Stimulated activated naive CD8-positive, alpha-beta T cell treated with anti-CD3 and anti-CD28 coated beads, Interleukin-15, Interleukin-2, amounts not matched to agents 100 ng/mL and 50 ng/mL, for 24 hours (primary cell): Measurements from ENCODE around the gene ATP6V0E1.
"Not testable (repeated sequence)": the region's sequence is repeated elsewhere in the genome, so short reads cannot be mapped to it uniquely, and the experiment has no call there.

Source experiments
- H3K27ac Mint-ChIP-seq: one replicate; pipeline ENCODE4 v1.8.0; 2021; ENCODE audit warnings: mild to moderate bottlenecking, mixed read lengths
- H3K27me3 Mint-ChIP-seq: one replicate; pipeline ENCODE4 v1.8.0; 2021; ENCODE audit warnings: mixed read lengths
- H3K36me3 Mint-ChIP-seq: one replicate; pipeline ENCODE4 v1.8.0; 2021; ENCODE audit warnings: low read depth, mixed read lengths
- H3K4me1 Mint-ChIP-seq: one replicate; pipeline ENCODE4 v1.8.0; 2021; ENCODE audit warnings: low read depth, mixed read lengths
- H3K4me3 Mint-ChIP-seq: one replicate; pipeline ENCODE4 v1.8.0; 2021; ENCODE audit warnings: mild to moderate bottlenecking, mixed read lengths
- H3K9me3 Mint-ChIP-seq: one replicate; pipeline ENCODE4 v1.8.0; 2021; ENCODE audit warnings: mixed read lengths

ATP6V0E1 gene

GRCh38 chr5:173028811-173029327, 45.3 kb downstream of the ATP6V0E1 start:
- peaks cover 13% of the 10 kb centered on the region for H3K36me3 Mint-ChIP-seq
- H3K27me3 Mint-ChIP-seq: no peaks in the 10 kb centered on the region
- H3K4me1 Mint-ChIP-seq: peaks cover 4% of the 10 kb centered on the region

DNA sequence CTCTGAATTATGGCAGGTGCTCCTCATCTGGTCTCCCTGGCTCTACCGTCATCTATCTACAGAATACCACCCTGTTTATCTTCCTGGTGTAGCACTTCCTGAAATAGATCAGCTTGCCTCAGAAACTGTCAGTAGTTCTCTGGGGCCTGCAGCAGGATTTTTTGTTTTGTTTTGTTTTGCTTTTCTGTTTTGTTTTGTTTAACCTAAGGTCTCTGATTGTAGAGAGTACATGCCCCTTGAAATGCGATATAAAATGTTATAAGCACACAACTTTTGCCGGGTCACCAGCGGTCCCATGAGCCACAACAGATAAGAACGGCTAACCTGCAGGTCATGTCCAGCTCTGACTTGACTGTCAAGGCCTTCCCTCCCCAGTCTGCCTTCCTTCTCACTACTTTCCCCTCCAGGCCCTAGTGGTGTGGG, 45.9 kb downstream of the ATP6V0E1 start:
- no peaks in the 10 kb centered on the region for H3K27me3 Mint-ChIP-seq
- no peak overlapping the region for H3K4me3 Mint-ChIP-seq
- no peaks in the 10 kb centered on the region for H3K9me3 Mint-ChIP-seq
- H3K36me3 Mint-ChIP-seq: peaks cover 16% of the 10 kb centered on the region
- no peak overlapping the region for H3K27ac Mint-ChIP-seq
- H3K4me1 Mint-ChIP-seq: peaks cover 10% of the 10 kb centered on the region

More at GRCh38 chr5:173028811-173029327, 45.3 kb downstream of the ATP6V0E1 start:
- Mint-ChIP-seq H3K9me3 (no peaks in the 10 kb centered on the region), H3K4me3 (no peak overlapping the region), H3K27ac (no peak overlapping the region)

DNA sequence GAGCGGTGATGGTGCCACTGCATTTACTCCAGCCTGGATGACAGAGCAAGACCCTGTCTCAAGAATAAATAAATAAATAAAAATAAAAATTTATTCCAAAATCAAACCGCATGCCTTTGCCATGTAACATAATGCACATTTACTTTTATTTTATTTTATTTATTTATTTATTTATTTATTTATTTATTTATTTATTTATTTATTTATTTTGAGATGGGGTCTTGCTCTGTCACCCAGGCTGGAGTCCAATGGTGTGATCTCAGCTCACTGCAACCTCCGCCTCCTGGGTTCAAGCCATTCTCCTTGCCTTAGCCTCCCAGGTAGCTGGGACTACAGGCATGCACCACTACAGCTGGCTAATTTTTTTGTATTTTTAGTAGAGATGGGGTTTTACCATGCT, 48.5 kb downstream of the ATP6V0E1 start:
- H3K27ac Mint-ChIP-seq: not testable (repeated sequence)

GRCh38 chr5:173032730-173033129, 49.2 kb downstream of the ATP6V0E1 start:
- no peak overlapping the region for H3K4me3 Mint-ChIP-seq
- no peak overlapping the region for H3K27ac Mint-ChIP-seq
- H3K9me3 Mint-ChIP-seq: no peaks in the 10 kb centered on the region
- peaks cover 31% of the 10 kb centered on the region for H3K36me3 Mint-ChIP-seq
- H3K27me3 Mint-ChIP-seq: no peaks in the 10 kb centered on the region
- peaks cover 42% of the 10 kb centered on the region for H3K4me1 Mint-ChIP-seq

More for the DNA sequence above, 48.5 kb downstream of the ATP6V0E1 start:
- Mint-ChIP-seq H3K4me1 (peaks cover 36% of the 10 kb centered on the region), H3K36me3 (peaks cover 28% of the 10 kb centered on the region)
- not testable (repeated sequence) for H3K27me3 Mint-ChIP-seq, H3K9me3 Mint-ChIP-seq, H3K4me3 Mint-ChIP-seq

GRCh38 chr5:173033923-173034322, 50.4 kb downstream of the ATP6V0E1 start:
- Mint-ChIP-seq H3K27ac (peak overlapping the region; percentile 77), H3K27me3 (no peaks in the 10 kb centered on the region), H3K4me3 (no peak overlapping the region), H3K9me3 (no peaks in the 10 kb centered on the region), H3K36me3 (peaks cover 31% of the 10 kb centered on the region), H3K4me1 (peaks cover 49% of the 10 kb centered on the region)

DNA sequence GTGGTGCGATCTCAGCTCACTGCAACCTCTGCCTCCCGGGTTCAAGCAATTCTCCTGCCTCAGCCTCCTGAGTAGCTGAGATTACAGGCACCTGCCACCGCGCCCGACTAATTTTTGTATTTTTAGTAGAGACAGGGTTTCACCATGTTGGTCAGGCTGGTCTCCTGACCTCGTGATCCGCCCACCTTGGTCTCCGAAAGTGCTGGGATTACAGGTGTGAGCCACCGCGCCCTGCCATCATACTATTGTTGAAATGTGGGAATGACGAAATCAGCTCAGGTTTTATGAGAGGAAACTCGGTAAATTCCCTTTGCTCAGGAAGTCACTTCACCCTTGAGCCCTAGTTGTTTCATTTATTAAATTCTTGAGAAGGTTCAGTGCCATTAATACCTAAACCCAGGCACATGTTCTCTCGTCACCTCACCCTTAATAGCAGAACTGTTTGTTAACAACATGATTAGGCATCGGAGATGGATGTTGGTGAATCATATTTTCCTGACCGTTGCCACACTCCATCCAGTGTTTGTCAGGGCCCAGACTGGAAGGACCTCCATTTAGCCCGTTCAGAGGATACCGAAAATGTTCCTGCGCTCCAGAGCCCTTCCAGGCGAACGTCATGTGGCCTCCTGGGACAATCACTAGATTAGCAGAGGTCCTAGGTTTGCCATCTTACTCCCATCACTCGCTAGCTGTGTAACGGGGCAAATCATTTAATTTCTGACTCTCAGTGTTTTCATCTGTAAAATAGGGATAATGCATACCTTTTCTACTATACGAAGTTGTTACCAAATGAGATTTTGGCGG, 52.5 kb downstream of the ATP6V0E1 start:
- Mint-ChIP-seq H3K27me3 (no peaks in the 10 kb centered on the region), H3K9me3 (no peaks in the 10 kb centered on the region), H3K4me1 (peaks cover 61% of the 10 kb centered on the region), H3K4me3 (peak overlapping the region; percentile 80), H3K27ac (peak overlapping the region; percentile 96), H3K36me3 (peaks cover 37% of the 10 kb centered on the region)

- no peak overlapping the region for H3K4me3 Mint-ChIP-seq
- H3K27me3 Mint-ChIP-seq: no peaks in the 10 kb centered on the region
- H3K9me3 Mint-ChIP-seq: no peaks in the 10 kb centered on the region
- peak overlapping the region; percentile 48 for H3K27ac Mint-ChIP-seq
- peaks cover 54% of the 10 kb centered on the region for H3K4me1 Mint-ChIP-seq
- peaks cover 35% of the 10 kb centered on the region for H3K36me3 Mint-ChIP-seq
Measured at GRCh38 chr5:173039188-173039587, 55.6 kb downstream of the ATP6V0E1 start.

- no peaks in the 10 kb centered on the region for H3K9me3 Mint-ChIP-seq
- no peaks in the 10 kb centered on the region for H3K27me3 Mint-ChIP-seq
- peaks cover 27% of the 10 kb centered on the region for H3K36me3 Mint-ChIP-seq
- no peak overlapping the region for H3K4me3 Mint-ChIP-seq
- no peak overlapping the region for H3K27ac Mint-ChIP-seq
- H3K4me1 Mint-ChIP-seq: peaks cover 46% of the 10 kb centered on the region
Measured at GRCh38 chr5:173039964-173040363, 56.4 kb downstream of the ATP6V0E1 start.

- H3K36me3 Mint-ChIP-seq: peaks cover 9% of the 10 kb centered on the region
- H3K4me1 Mint-ChIP-seq: peaks cover 25% of the 10 kb centered on the region
- H3K9me3 Mint-ChIP-seq: no peaks in the 10 kb centered on the region
- no peaks in the 10 kb centered on the region for H3K27me3 Mint-ChIP-seq
- H3K27ac Mint-ChIP-seq: no peak overlapping the region
- H3K4me3 Mint-ChIP-seq: no peak overlapping the region
Measured at GRCh38 chr5:173041881-173042762, 58.6 kb downstream of the ATP6V0E1 start.

DNA sequence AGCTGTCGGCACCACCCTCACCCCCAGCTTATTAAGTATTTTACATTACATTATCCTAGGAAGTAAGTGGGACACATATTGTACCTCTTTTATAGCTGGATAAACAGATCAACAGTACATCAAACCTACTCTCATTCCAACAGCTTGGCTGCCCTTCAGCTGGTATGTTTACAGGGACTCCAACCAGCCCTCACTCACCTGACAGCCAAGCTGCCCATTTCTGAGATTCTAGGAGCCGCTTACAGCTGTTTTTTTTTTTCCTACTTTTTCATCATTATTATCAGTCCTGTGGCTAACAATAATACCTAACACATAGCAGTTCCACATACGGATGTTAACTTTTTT, 59.2 kb downstream of the ATP6V0E1 start:
- Mint-ChIP-seq H3K27me3 (no peaks in the 10 kb centered on the region), H3K9me3 (no peaks in the 10 kb centered on the region), H3K36me3 (peaks cover 6% of the 10 kb centered on the region), H3K4me1 (peaks cover 20% of the 10 kb centered on the region), H3K4me3 (no peak overlapping the region), H3K27ac (no peak overlapping the region)

DNA sequence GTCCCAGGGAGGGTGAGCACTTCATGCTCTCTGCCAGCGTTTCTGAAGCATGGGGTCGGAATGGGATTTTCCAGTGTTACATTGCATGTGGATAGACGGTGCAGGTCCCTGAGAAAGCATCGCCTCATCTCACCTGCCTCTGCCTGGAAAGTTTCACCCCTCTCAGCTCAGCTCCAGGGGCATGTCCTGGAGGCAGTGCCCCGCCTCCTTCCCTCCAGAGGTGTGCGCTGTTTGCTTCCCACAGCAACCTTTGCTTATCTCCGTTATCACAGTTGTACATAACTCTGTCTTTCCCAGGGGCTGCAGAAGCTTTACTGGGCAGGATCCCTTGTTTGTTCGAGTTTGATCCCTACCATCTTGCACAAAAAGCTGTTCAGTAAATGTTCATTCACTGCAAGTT, 61.9 kb downstream of the ATP6V0E1 start:
- Mint-ChIP-seq H3K27ac (no peak overlapping the region), H3K27me3 (no peaks in the 10 kb centered on the region)

GRCh38 chr5:173047096-173047837, 63.7 kb downstream of the ATP6V0E1 start:
- H3K4me3 Mint-ChIP-seq, H3K4me1 Mint-ChIP-seq, H3K27me3 Mint-ChIP-seq, H3K27ac Mint-ChIP-seq, H3K36me3 Mint-ChIP-seq, H3K9me3 Mint-ChIP-seq: not testable (repeated sequence)

More for the DNA sequence above, 61.9 kb downstream of the ATP6V0E1 start:
- H3K9me3 Mint-ChIP-seq: no peaks in the 10 kb centered on the region
- H3K4me3 Mint-ChIP-seq: no peak overlapping the region
- H3K4me1 Mint-ChIP-seq: no peaks in the 10 kb centered on the region
- H3K36me3 Mint-ChIP-seq: no peaks in the 10 kb centered on the region

- Mint-ChIP-seq H3K4me1 (no peaks in the 10 kb centered on the region), H3K4me3 (no peak overlapping the region), H3K27ac (no peak overlapping the region), H3K36me3 (no peaks in the 10 kb centered on the region), H3K9me3 (no peaks in the 10 kb centered on the region), H3K27me3 (no peaks in the 10 kb centered on the region)
Measured at GRCh38 chr5:173047838-173048105, 64.2 kb downstream of the ATP6V0E1 start.

DNA sequence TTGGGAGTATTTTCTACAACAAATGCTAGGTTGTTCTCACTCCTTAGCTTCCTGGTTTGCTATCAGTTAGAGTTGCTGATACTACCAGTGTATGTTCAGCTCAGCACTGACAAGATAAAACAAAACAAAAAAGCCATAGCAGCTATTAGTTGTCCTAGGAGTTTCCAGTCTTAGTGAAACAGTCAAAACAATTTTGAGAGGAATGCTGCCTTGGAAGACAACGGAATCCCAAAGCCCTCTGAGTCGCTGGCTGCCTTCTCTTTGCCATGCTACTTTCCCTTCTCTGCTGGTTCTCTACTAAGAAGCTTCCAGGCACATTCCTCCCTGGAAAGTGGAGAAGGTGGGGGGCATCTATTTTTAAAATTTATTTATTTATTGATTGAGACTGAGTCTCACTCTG, 67.2 kb downstream of the ATP6V0E1 start:
- H3K27me3 Mint-ChIP-seq: no peaks in the 10 kb centered on the region
- H3K9me3 Mint-ChIP-seq: no peaks in the 10 kb centered on the region
- no peak overlapping the region for H3K4me3 Mint-ChIP-seq
- H3K36me3 Mint-ChIP-seq: no peaks in the 10 kb centered on the region
- no peak overlapping the region for H3K27ac Mint-ChIP-seq
- H3K4me1 Mint-ChIP-seq: peaks cover 20% of the 10 kb centered on the region

- H3K27ac Mint-ChIP-seq: no peak overlapping the region
- H3K27me3 Mint-ChIP-seq: no peaks in the 10 kb centered on the region
- H3K36me3 Mint-ChIP-seq: no peaks in the 10 kb centered on the region
- H3K4me1 Mint-ChIP-seq: peaks cover 24% of the 10 kb centered on the region
- H3K9me3 Mint-ChIP-seq: no peaks in the 10 kb centered on the region
- H3K4me3 Mint-ChIP-seq: no peak overlapping the region
Measured at GRCh38 chr5:173051746-173052145, 68.2 kb downstream of the ATP6V0E1 start.
